ENCODE data around the gene NEK10. TPM values are rescaled to one million over a fixed set of nuclear protein-coding genes. Genes with fewer than 3 reads are reported as not detected.

Gene NEK10
- total and polyA plus RNA-seq, 4 donors = 3.5 to 60.3 (median 12.8) TPM

- TF ChIP-seq, protein P1, sequence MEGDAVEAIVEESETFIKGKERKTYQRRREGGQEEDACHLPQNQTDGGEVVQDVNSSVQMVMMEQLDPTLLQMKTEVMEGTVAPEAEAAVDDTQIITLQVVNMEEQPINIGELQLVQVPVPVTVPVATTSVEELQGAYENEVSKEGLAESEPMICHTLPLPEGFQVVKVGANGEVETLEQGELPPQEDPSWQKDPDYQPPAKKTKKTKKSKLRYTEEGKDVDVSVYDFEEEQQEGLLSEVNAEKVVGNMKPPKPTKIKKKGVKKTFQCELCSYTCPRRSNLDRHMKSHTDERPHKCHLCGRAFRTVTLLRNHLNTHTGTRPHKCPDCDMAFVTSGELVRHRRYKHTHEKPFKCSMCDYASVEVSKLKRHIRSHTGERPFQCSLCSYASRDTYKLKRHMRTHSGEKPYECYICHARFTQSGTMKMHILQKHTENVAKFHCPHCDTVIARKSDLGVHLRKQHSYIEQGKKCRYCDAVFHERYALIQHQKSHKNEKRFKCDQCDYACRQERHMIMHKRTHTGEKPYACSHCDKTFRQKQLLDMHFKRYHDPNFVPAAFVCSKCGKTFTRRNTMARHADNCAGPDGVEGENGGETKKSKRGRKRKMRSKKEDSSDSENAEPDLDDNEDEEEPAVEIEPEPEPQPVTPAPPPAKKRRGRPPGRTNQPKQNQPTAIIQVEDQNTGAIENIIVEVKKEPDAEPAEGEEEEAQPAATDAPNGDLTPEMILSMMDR (IDR thresholded peaks at IDR 0.05; ENCODE audit: control extremely low read depth, extremely low read depth) = peak; percentile 68
- no peak overlapping the region for H3K4me3 ChIP-seq
- H3K4me1 ChIP-seq (ENCODE audit: control insufficient read depth in 5 of 5, insufficient read depth in 5 of 5, low read length in 5 of 5) = peaks cover 0 to 8% (median 3%) of the 10 kb centered on the region in 5 donors
- H3K27me3 ChIP-seq (ENCODE audit: control insufficient read depth in 3 of 3, insufficient read depth in 3 of 3, low read length in 2 of 3) = no peaks in the 10 kb centered on the region
- DNase-seq = peak; percentile 70 to 82 (median 74)
- H3K27ac ChIP-seq (ENCODE audit: low read depth in 1 of 2, low read length in 1 of 2) = no peak overlapping the region
- 42 to 44% methylated on average over 2 of the region's 2 CpGs for WGBS, 2 donors
- no peaks in the 10 kb centered on the region for H3K9me3 ChIP-seq (ENCODE audit: control insufficient read depth in 4 of 4, insufficient read depth in 3 of 4, low read length in 3 of 4)
- ATAC-seq (ENCODE audit: insufficient read depth, low FRiP score) = peak; percentile 91
- no peaks in the 10 kb centered on the region for H3K36me3 ChIP-seq (ENCODE audit: control insufficient read depth in 4 of 4, insufficient read depth in 4 of 4, low read length in 4 of 4)
- no peak overlapping the region for H3K9ac ChIP-seq (ENCODE audit: insufficient read depth in 1 of 2, low read length in 2 of 2)
Measured at GRCh38 chr3:27134171-27134796, 234.9 kb downstream of the NEK10 start.

DNA sequence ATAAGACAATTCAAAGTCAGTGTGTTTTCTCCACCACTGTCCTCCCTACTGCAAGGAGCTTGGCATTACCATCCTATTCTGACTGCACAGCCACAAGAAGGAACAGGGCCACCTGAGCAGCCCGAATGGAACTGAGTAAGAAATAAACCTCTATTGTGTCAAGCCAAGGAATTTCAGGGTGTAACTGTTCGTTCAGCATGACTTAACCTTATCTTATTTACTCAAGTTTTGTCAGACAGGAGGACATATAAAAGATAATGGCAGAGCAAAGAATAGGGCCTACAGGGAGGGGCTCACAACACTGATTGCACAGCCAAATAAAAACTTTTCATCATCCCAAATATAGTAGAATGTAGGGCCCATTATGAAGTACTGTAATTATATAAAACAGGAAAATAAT is 236.1 kb downstream of the NEK10 start:
- 43 to 59% methylated on average over 2 of the region's 2 CpGs for WGBS, 2 donors
- DNase-seq (no peak), ATAC-seq (ENCODE audit: insufficient read depth, low FRiP score) (no peak)
- peaks cover 0 to 9% (median 0%) of the 10 kb centered on the region in 5 donors for H3K4me1 ChIP-seq (ENCODE audit: control insufficient read depth in 5 of 5, insufficient read depth in 5 of 5, low read length in 5 of 5)
- no peaks in the 10 kb centered on the region for H3K9me3 ChIP-seq (ENCODE audit: control insufficient read depth in 4 of 4, insufficient read depth in 3 of 4, low read length in 3 of 4)
- TF ChIP-seq, protein P1 (IDR thresholded peaks at IDR 0.05; ENCODE audit: control extremely low read depth, extremely low read depth) = no peak
- H3K36me3 ChIP-seq (ENCODE audit: control insufficient read depth in 4 of 4, insufficient read depth in 4 of 4, low read length in 4 of 4) = no peaks in the 10 kb centered on the region
- H3K4me3 ChIP-seq = no peak overlapping the region
- no peak overlapping the region for H3K27ac ChIP-seq (ENCODE audit: low read depth in 1 of 2, low read length in 1 of 2)
- H3K27me3 ChIP-seq (ENCODE audit: control insufficient read depth in 3 of 3, insufficient read depth in 3 of 3, low read length in 2 of 3) = no peaks in the 10 kb centered on the region
- no peak overlapping the region for H3K9ac ChIP-seq (ENCODE audit: insufficient read depth in 1 of 2, low read length in 2 of 2)

GRCh38 chr3:27130796-27131195 is 238.4 kb downstream of the NEK10 start:
- Histone ChIP-seq H3K4me1 (ENCODE audit: control insufficient read depth in 5 of 5, insufficient read depth in 5 of 5, low read length in 5 of 5) (peaks cover 0 to 13% (median 0%) of the 10 kb centered on the region in 5 donors), H3K27ac (ENCODE audit: low read depth in 1 of 2, low read length in 1 of 2) (no peak overlapping the region), H3K27me3 (ENCODE audit: control insufficient read depth in 3 of 3, insufficient read depth in 3 of 3, low read length in 2 of 3) (no peaks in the 10 kb centered on the region), H3K4me3 (no peak overlapping the region), H3K9me3 (ENCODE audit: control insufficient read depth in 4 of 4, insufficient read depth in 3 of 4, low read length in 3 of 4) (no peaks in the 10 kb centered on the region), H3K9ac (ENCODE audit: insufficient read depth in 1 of 2, low read length in 2 of 2) (no peak overlapping the region), H3K36me3 (ENCODE audit: control insufficient read depth in 4 of 4, insufficient read depth in 4 of 4, low read length in 4 of 4) (no peaks in the 10 kb centered on the region)
- no peak for ATAC-seq (ENCODE audit: insufficient read depth, low FRiP score)
- no peak for DNase-seq
- TF ChIP-seq, protein P1 (IDR thresholded peaks at IDR 0.05; ENCODE audit: control extremely low read depth, extremely low read depth) = no peak
- 56 to 77% methylated on average over 1 of the region's 1 CpG for WGBS, 2 donors

GRCh38 chr3:27127879-27128278 is 241.3 kb downstream of the NEK10 start:
- DNase-seq = peak in 2 of 3 donors; percentile 60 to 67
- WGBS, 2 donors = 74 to 76% methylated on average over 3 of the region's 3 CpGs
- Histone ChIP-seq H3K9me3 (ENCODE audit: control insufficient read depth in 4 of 4, insufficient read depth in 3 of 4, low read length in 3 of 4) (no peaks in the 10 kb centered on the region), H3K9ac (ENCODE audit: insufficient read depth in 1 of 2, low read length in 2 of 2) (no peak overlapping the region), H3K27me3 (ENCODE audit: control insufficient read depth in 3 of 3, insufficient read depth in 3 of 3, low read length in 2 of 3) (no peaks in the 10 kb centered on the region), H3K36me3 (ENCODE audit: control insufficient read depth in 4 of 4, insufficient read depth in 4 of 4, low read length in 4 of 4) (no peaks in the 10 kb centered on the region), H3K4me1 (ENCODE audit: control insufficient read depth in 5 of 5, insufficient read depth in 5 of 5, low read length in 5 of 5) (peaks cover 0 to 13% (median 0%) of the 10 kb centered on the region in 5 donors), H3K27ac (ENCODE audit: low read depth in 1 of 2, low read length in 1 of 2) (no peak overlapping the region), H3K4me3 (no peak overlapping the region)
- TF ChIP-seq, protein P1 (IDR thresholded peaks at IDR 0.05; ENCODE audit: control extremely low read depth, extremely low read depth) = no peak
- ATAC-seq (ENCODE audit: insufficient read depth, low FRiP score) = no peak

All from lung (tissue), 12 donors.